Ascending aorta (tissue), 2 donors: ENCODE measurements around the gene PHB1. TPM values are rescaled to one million over a fixed set of nuclear protein-coding genes. Genes with fewer than 3 reads are reported as not detected.
"Not testable (repeated sequence)": the region's sequence is repeated elsewhere in the genome, so short reads cannot be mapped to it uniquely, and the experiment has no call there.

ENCODE experiments used
- DNase-seq, 2 donors: peaks; one replicate each; pipeline ENCODE4 v3.0.0-alpha.2; 2019; ENCODE audit warnings: low spot score in 2 of 2
- H3K27ac ChIP-seq, 2 donors: fragments of 200-600 bp; sonication (generic); one replicate each; pipeline ENCODE4 v1.5.1; 2016 to 2017; ENCODE audit warnings: mild to moderate bottlenecking in 1 of 2
- H3K27me3 ChIP-seq: fragments of 200-600 bp; sonication (generic); one replicate; pipeline ENCODE4 v1.5.1; 2017
- H3K36me3 ChIP-seq, 2 donors: fragments of 200-600 bp; sonication (generic); one replicate each; pipeline ENCODE4 v1.5.1; 2016
- H3K4me1 ChIP-seq, 2 donors: fragments of 200-600 bp; sonication (generic); one replicate each; pipeline ENCODE4 v1.5.1; 2016 to 2017; ENCODE audit warnings: mild to moderate bottlenecking in 1 of 2
- H3K4me3 ChIP-seq, 2 donors: fragments of 200-600 bp; sonication (generic); one replicate each; pipeline ENCODE4 v1.5.1; 2016 to 2017; ENCODE audit warnings: mild to moderate bottlenecking in 1 of 2
- H3K9me3 ChIP-seq, 2 donors: fragments of 200-600 bp; sonication (generic); one replicate each; pipeline ENCODE4 v1.5.1; 2016
- CTCF ChIP-seq, 3 experiments: fragments of 200-600 bp in 2 of 3; fragments of 450-650 bp in 1 of 3; sonication (generic) in 2 of 3; IDR thresholded peaks; one replicate each; pipeline ENCODE4 v1.5.1; 2016 to 2019; ENCODE audit warnings: antibody characterized with exemption in 3 of 3, mild to moderate bottlenecking in 1 of 3, moderate library complexity in 1 of 3
- intact Hi-C: fragments of 100-400 bp; cut with DNase I; formaldehyde crosslinking; loops from one replicate; pipeline ENCODE4 v1.15.1; 2023
- total RNA-seq: library from RNA; depleted of rRNA; stranded (reverse); fragments of >200 nt; gene quantifications from one replicate; pipeline ENCODE4 v1.1.0, GENCODE V29; 2016

Gene PHB1
- total RNA-seq, 1 donor from 2014 or later = 79.6 TPM

GRCh38 chr17:49370971-49371834 is 43.5 kb downstream of the PHB1 start:
- TF ChIP-seq CTCF (IDR thresholded peaks at IDR 0.05) = no peak

GRCh38 chr17:49369760-49370159 is 44.9 kb downstream of the PHB1 start:
- no peak overlapping the region for H3K4me3 ChIP-seq
- TF ChIP-seq CTCF (IDR thresholded peaks at IDR 0.05) = no peak
- no peak overlapping the region for H3K27ac ChIP-seq
- H3K27me3 ChIP-seq = no peaks in the 10 kb centered on the region
- intact Hi-C loops = no loop called here
- H3K4me1 ChIP-seq = no peaks in the 10 kb centered on the region
- H3K36me3 ChIP-seq = no peaks in the 10 kb centered on the region
- H3K9me3 ChIP-seq = no peaks in the 10 kb centered on the region
- no peak for DNase-seq

More at GRCh38 chr17:49370971-49371834, 43.5 kb downstream of the PHB1 start:
- DNase-seq = peak in 1 of 2 donors; percentile 44
- H3K27ac ChIP-seq = no peak overlapping the region
- H3K4me3 ChIP-seq = no peak overlapping the region
- no peaks in the 10 kb centered on the region for H3K27me3 ChIP-seq
- intact Hi-C loops = no loop called here
- H3K4me1 ChIP-seq = no peaks in the 10 kb centered on the region
- no peaks in the 10 kb centered on the region for H3K9me3 ChIP-seq
- H3K36me3 ChIP-seq = no peaks in the 10 kb centered on the region

- Histone ChIP-seq H3K4me3 (no peak overlapping the region), H3K27ac (no peak overlapping the region), H3K36me3 (no peaks in the 10 kb centered on the region), H3K9me3 (no peaks in the 10 kb centered on the region), H3K4me1 (no peaks in the 10 kb centered on the region), H3K27me3 (no peaks in the 10 kb centered on the region)
- DNase-seq = no peak
- intact Hi-C loops = no loop called here
- no peak for TF ChIP-seq CTCF (IDR thresholded peaks at IDR 0.05)
These were observed 45.6 kb downstream of the PHB1 start for GRCh38 chr17:49369089-49369488.

GRCh38 chr17:49365667-49366066 is 49.0 kb downstream of the PHB1 start:
- peak in 1 of 3 experiments; percentile 5 for TF ChIP-seq CTCF (IDR thresholded peaks at IDR 0.05)
- DNase-seq = peak in 1 of 2 donors; percentile 50
- no peaks in the 10 kb centered on the region for H3K4me1 ChIP-seq
- no peaks in the 10 kb centered on the region for H3K9me3 ChIP-seq
- no peak overlapping the region for H3K4me3 ChIP-seq
- intact Hi-C loops = no loop called here
- H3K36me3 ChIP-seq = no peaks in the 10 kb centered on the region
- H3K27ac ChIP-seq = no peak overlapping the region
- no peaks in the 10 kb centered on the region for H3K27me3 ChIP-seq

- DNase-seq = peak in 1 of 2 donors; percentile 42
- intact Hi-C loops, H3K27ac ChIP-seq: not testable (repeated sequence)
These were observed 49.6 kb downstream of the PHB1 start for GRCh38 chr17:49365126-49365525.

GRCh38 chr17:49364119-49364518 is 50.6 kb downstream of the PHB1 start:
- Histone ChIP-seq H3K27ac (no peak overlapping the region), H3K36me3 (no peaks in the 10 kb centered on the region), H3K9me3 (no peaks in the 10 kb centered on the region), H3K4me3 (no peak overlapping the region), H3K4me1 (peaks cover 3% of the 10 kb centered on the region in 2 donors), H3K27me3 (no peaks in the 10 kb centered on the region)
- TF ChIP-seq CTCF (IDR thresholded peaks at IDR 0.05) = no peak
- DNase-seq = peak in 1 of 2 donors; percentile 12
- intact Hi-C loops = no loop called here

More at GRCh38 chr17:49365126-49365525, 49.6 kb downstream of the PHB1 start:
- H3K4me1 ChIP-seq, H3K9me3 ChIP-seq, H3K27me3 ChIP-seq, H3K36me3 ChIP-seq, H3K4me3 ChIP-seq: not testable (repeated sequence)
